Adrenal gland (tissue), 12 donors: ENCODE data around the gene MRPS5. TPM values are rescaled to one million over a fixed set of nuclear protein-coding genes. Genes with fewer than 3 reads are reported as not detected.
"Not testable (repeated sequence)": the region's sequence is repeated elsewhere in the genome, so short reads cannot be mapped to it uniquely, and the experiment has no call there.

Source experiments
- DNase-seq, 7 donors: peaks; one replicate each; pipeline ENCODE4 v3.0.0-alpha.2; 2019 to 2020
- H3K27ac ChIP-seq, 5 donors: fragments of 200-600 bp; sonication (generic) in 4 of 5; 1 replicate in 3 of 5; 2 replicates in 2 of 5; pipeline versions ENCODE4 v1.5.1 to v1.8.0; 2016 to 2020; ENCODE audit warnings: mild to moderate bottlenecking in 1 of 5
- H3K27me3 ChIP-seq: fragments of 200-600 bp; 2 replicates; pipeline ENCODE4 v1.8.0; 2021
- H3K36me3 ChIP-seq, 2 donors: fragments of 200-600 bp; replicated peaks in 1 of 2; 1 replicate in 1 of 2; 2 replicates in 1 of 2; pipeline versions ENCODE4 v1.5.1 to v1.8.0; 2018 to 2022
- H3K4me1 ChIP-seq, 2 donors: fragments of 200-600 bp; replicated peaks in 1 of 2; 1 replicate in 1 of 2; 2 replicates in 1 of 2; pipeline versions ENCODE4 v1.5.1 to v1.8.0; 2018 to 2021
- H3K4me3 ChIP-seq, 4 donors: fragments of 200-600 bp; sonication (generic) in 3 of 4; one replicate each; pipeline ENCODE4 v1.5.1; 2016 to 2018
- H3K9me3 ChIP-seq, 3 donors: fragments of 200-600 bp; sonication (generic) in 1 of 3; replicated peaks in 1 of 3; 1 replicate in 2 of 3; 2 replicates in 1 of 3; pipeline versions ENCODE4 v1.5.1 to v1.8.0; 2016 to 2021
- POLR2A ChIP-seq, 2 donors: fragments of 450-650 bp; IDR thresholded peaks; one replicate each; pipeline ENCODE4 v1.6.1; 2017; ENCODE audit warnings: antibody characterized with exemption in 2 of 2, mild to moderate bottlenecking in 2 of 2, moderate library complexity in 1 of 2
- WGBS, 4 donors: extraction: QIAGEN DNeasy Blood & Tissue Kit in 2 of 4; methylation state at CpG; one replicate each; pipeline versions ENCODE4 v1.1.5 to v1.1.7; 2013 to 2017; 5-methylcytosine and 5-hydroxymethylcytosine counted together
- intact Hi-C, 2 donors: fragments of 100-400 bp; cut with DNase I; formaldehyde crosslinking; loops; one replicate each; pipeline versions ENCODE4 v1.14.1 to v1.15.0; 2022 to 2023
- polyA plus RNA-seq, 3 donors: library from polyadenylated mRNA; stranded (reverse); fragments of 200-250 nt in 2 of 3; fragments of 350-450 nt in 1 of 3; fragmentation: Illumina TruSeq in 1 of 3; extraction: RNeasy Lipid Tissue Mini Kit (QIAGEN cat#74804) in 1 of 3; gene quantifications; one replicate each; pipeline ENCODE4 v1.2.3, GENCODE V29; 2013 to 2014
- total RNA-seq, 9 donors: library from RNA; depleted of rRNA in 4 of 9; stranded (reverse); fragments of >200 nt in 4 of 9; fragments of 120-200 nt in 1 of 9; fragmentation: NEBNext Ultra II Directional in 1 of 9; extraction: Animal tissue kit (Norgen Biotek cat#: 25700) in 1 of 9; gene quantifications; one replicate each; pipeline versions ENCODE4 v1.1.0 to v1.2.4, GENCODE V29; 2013 to 2023
- TF ChIP-seq, protein P1 (sequence below), 6 experiments: fragments of 450-650 bp in 4 of 6; fragments of 200-600 bp in 2 of 6; sonication (generic) in 1 of 6; IDR thresholded peaks; 1 replicate in 5 of 6; 2 replicates in 1 of 6; pipeline versions ENCODE4 v1.5.1 to v1.8.0; 2016 to 2021; ENCODE audit warnings: antibody characterized with exemption in 6 of 6, mild to moderate bottlenecking in 2 of 6, moderate library complexity in 1 of 6
- donor health status: healthy with polysubstance abuse.
- donor health status: Bipolar disorder and iron deficiency.
- donor health status: DM: yes; HTN: yes; CAD: no.
- donor health status: DM: no; HTN: no; CAD: no.
- donor health status: DM: no; HTN: no; CAD: no.
- donor health status: DM: yes; HTN: yes; CAD: no.

The MRPS5 gene
- total and polyA plus RNA-seq, 12 donors, result 41.0 to 99.0 (median 60.3) TPM

DNA sequence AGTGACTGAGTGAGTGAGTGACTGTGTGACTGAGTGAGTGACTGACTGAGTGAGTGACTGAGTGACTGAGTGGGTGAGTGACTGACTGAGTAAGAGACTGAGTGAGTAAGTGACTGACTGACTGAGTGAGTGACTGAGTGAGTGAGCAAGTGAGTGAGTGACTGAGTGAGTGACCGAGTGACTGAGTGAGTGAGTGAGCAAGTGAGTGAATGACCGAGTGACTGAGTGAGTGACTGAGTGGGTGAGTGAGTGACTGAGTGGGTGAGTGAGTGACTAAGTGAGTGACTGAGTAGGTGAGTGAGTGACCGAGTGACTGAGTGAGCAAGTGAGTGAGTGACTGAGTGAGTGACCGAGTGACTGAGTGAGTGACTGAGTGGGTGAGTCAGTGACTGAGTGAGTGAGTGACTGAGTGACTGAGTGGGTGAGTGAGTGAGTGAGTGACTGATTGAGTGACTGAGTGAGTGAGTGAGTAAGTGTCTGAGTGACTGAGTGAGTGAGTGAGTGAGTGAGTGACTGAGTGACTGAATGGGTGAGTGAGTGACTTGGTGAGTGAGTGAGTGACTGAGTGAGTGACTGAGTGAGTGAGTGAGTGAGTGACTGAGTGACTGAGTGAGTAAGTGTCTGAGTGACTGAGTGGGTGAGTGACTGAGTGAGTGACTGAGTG is 82.8 kb downstream of the MRPS5 start:
- Histone ChIP-seq H3K4me1 (peaks cover 0 to 3% of the 10 kb centered on the region in 2 donors), H3K27ac (no peak overlapping the region), H3K9me3 (no peaks in the 10 kb centered on the region), H3K36me3 (no peaks in the 10 kb centered on the region), H3K4me3 (no peak overlapping the region), H3K27me3 (no peaks in the 10 kb centered on the region)
- 81 to 94% (median 89%) methylated on average over 4 of the region's 4 CpGs for WGBS, 4 donors
- no peak for DNase-seq
- intact Hi-C loops, result no loop called here
- TF ChIP-seq, protein P1, sequence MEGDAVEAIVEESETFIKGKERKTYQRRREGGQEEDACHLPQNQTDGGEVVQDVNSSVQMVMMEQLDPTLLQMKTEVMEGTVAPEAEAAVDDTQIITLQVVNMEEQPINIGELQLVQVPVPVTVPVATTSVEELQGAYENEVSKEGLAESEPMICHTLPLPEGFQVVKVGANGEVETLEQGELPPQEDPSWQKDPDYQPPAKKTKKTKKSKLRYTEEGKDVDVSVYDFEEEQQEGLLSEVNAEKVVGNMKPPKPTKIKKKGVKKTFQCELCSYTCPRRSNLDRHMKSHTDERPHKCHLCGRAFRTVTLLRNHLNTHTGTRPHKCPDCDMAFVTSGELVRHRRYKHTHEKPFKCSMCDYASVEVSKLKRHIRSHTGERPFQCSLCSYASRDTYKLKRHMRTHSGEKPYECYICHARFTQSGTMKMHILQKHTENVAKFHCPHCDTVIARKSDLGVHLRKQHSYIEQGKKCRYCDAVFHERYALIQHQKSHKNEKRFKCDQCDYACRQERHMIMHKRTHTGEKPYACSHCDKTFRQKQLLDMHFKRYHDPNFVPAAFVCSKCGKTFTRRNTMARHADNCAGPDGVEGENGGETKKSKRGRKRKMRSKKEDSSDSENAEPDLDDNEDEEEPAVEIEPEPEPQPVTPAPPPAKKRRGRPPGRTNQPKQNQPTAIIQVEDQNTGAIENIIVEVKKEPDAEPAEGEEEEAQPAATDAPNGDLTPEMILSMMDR (IDR thresholded peaks at IDR 0.05), result no peak
- TF ChIP-seq POLR2A (IDR thresholded peaks at IDR 0.05), result no peak

DNA sequence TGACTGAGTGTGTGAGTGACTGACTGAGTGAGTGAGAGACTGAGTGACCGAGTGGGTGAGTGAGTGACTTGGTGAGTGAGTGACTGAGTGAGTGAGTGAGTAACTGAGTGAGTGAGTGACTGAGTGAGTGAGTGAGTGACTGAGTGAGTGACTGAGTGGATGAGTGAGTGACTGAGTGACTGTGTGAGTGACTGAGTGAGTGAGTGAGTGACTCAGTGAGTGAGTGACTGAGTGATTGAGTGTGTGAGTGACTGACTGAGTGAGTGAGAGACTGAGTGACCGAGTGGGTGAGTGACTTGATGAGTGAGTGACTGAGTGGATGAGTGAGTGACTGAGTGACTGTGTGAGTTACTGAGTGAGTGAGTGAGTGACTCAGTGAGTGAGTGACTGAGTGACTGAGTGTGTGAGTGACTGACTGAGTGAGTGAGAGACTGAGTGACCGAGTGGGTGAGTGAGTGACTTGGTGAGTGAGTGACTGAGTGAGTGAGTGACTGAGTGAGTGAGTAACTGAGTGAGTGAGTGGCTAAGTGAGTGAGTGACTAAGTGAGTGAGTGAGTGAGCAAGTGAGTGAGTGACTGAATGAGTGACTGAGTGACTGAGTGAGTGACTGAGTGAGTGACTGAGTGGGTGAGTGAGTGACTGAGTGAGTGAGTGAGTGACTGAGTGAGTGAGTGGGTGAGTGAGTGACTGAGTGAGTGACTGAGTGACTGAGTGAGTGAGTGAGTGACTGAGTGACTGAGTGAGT is 83.6 kb downstream of the MRPS5 start:
- H3K27ac ChIP-seq, result not testable (repeated sequence)

DNA sequence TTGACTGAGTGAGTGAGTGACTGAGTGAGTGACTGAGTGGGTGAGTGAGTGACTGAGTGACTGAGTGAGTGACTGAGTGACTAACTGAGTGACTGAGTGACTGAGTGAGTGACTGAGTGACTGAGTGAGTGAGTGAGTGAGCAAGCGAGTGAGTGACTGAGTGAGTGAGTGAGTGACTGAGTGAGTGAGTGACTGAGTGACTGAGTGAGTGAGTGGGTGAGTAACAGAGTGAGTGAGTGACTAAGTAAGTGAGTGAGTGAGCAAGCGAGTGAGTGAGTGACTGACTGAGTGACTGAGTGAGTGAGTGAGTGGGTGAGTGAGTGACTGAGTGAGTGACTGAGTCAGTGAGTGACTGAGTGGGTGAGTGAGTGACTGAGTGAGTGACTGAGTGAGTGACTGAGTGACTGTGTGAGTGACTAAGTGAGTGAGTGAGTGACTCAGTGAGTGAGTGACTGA is 84.2 kb downstream of the MRPS5 start:
- H3K27me3 ChIP-seq, result no peaks in the 10 kb centered on the region
- no peak for DNase-seq
- no peak for TF ChIP-seq POLR2A (IDR thresholded peaks at IDR 0.05)
- TF ChIP-seq, protein P1 (IDR thresholded peaks at IDR 0.05), result no peak
- WGBS, 4 donors, result 78 to 90% (median 85%) methylated on average over 2 of the region's 2 CpGs
- no peaks in the 10 kb centered on the region for H3K4me1 ChIP-seq
- intact Hi-C loops, result no loop called here
- no peak overlapping the region for H3K4me3 ChIP-seq
- no peak overlapping the region for H3K27ac ChIP-seq
- H3K36me3 ChIP-seq, result no peaks in the 10 kb centered on the region
- H3K9me3 ChIP-seq, result no peaks in the 10 kb centered on the region

More for the DNA sequence above, 83.6 kb downstream of the MRPS5 start:
- H3K27me3 ChIP-seq, DNase-seq, intact Hi-C loops, H3K4me3 ChIP-seq, H3K4me1 ChIP-seq, H3K36me3 ChIP-seq, H3K9me3 ChIP-seq: not testable (repeated sequence)
- WGBS, 4 donors, result 81 to 91% (median 88%) methylated on average over 3 of the region's 3 CpGs

DNA sequence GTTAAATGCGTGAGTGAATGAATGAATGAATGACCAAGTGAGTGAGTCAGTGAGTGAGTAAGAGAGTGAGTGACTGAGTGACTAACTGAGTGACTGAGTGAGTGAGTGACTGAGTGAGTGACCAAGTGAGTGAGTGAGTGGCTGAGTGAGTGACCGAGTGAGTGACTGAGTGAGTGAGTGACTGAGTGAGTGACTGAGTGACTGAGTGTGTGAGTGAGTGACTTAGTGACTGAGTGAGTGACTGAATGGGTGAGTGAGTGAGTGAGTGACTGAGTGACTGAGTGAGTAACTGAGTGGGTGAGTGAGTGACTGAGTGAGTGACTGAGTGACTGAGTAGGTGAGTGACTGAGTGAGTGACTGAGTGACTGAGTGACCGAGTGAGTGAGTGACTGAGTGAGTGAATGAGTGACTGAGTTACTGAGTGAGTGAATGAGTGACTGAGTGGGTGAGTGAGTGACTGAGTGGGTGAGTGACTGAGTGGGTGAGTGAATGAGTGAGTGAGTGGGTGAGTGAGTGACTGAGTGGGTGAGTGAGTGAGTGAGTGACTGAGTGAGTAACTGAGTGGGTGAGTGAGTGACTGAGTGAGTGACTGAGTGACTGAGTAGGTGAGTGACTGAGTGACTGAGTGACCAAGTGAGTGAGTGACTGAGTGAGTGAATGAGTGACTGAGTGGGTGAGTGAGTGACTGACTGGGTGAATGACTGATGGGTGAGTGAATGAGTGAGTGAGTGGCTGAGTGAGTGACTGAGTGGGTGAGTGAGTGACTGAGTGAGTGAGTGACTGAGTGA is 84.8 kb downstream of the MRPS5 start:
- 79 to 93% (median 85%) methylated on average over 3 of the region's 3 CpGs for WGBS, 4 donors

More for the DNA sequence above, 84.8 kb downstream of the MRPS5 start:
- no peaks in the 10 kb centered on the region for H3K27me3 ChIP-seq
- intact Hi-C loops, result no loop called here
- TF ChIP-seq, protein P1 (IDR thresholded peaks at IDR 0.05), result no peak
- TF ChIP-seq POLR2A (IDR thresholded peaks at IDR 0.05), result no peak
- no peaks in the 10 kb centered on the region for H3K36me3 ChIP-seq
- DNase-seq, result no peak
- no peak overlapping the region for H3K27ac ChIP-seq
- H3K4me1 ChIP-seq, result no peaks in the 10 kb centered on the region
- H3K4me3 ChIP-seq, result no peak overlapping the region
- no peaks in the 10 kb centered on the region for H3K9me3 ChIP-seq

Other genes starting within 250 kb of the MRPS5 start
- under 1 TPM in 5 of 9 donors, not detected in 4; 0.32 to 0.69 (median 0.41) TPM for gene MAL, start 96.1 kb downstream of the MRPS5 start, total RNA-seq
- 1 to 10 TPM; 1.1 to 4.5 (median 1.2) TPM for gene MAL, start 96.1 kb downstream of the MRPS5 start, polyA plus RNA-seq
- gene ZNF514, start 38.0 kb upstream of the MRPS5 start, total RNA-seq, result 10 to 100 TPM in 6 of 9 donors, 1 to 10 TPM in 3; 4.6 to 22.6 (median 16.8) TPM
- gene ZNF514, start 38.0 kb upstream of the MRPS5 start, polyA plus RNA-seq, result 10 to 100 TPM in 2 of 3 donors, 1 to 10 TPM in 1; 8.3 to 26.1 (median 11.7) TPM
- 1 to 10 TPM; 1.8 to 9.3 (median 6.7) TPM for gene ZNF2, start 44.0 kb upstream of the MRPS5 start, total RNA-seq
- 1 to 10 TPM; 2.1 to 5.8 (median 2.8) TPM for gene ZNF2, start 44.0 kb upstream of the MRPS5 start, polyA plus RNA-seq
- 1 to 10 TPM; 1.4 to 4.3 (median 2.2) TPM for gene ZNF892, start 85.7 kb upstream of the MRPS5 start, total RNA-seq
- under 1 TPM in 2 of 3 donors, not detected in 1; 0.32 to 0.73 TPM for gene ZNF892, start 85.7 kb upstream of the MRPS5 start, polyA plus RNA-seq
- gene PROM2, start 152.6 kb upstream of the MRPS5 start, total RNA-seq, result 1 to 10 TPM in 2 of 9 donors, under 1 TPM in 5, not detected in 2; 0.21 to 4.5 (median 0.72) TPM
- gene PROM2, start 152.6 kb upstream of the MRPS5 start, polyA plus RNA-seq, result 1 to 10 TPM in 2 of 3 donors, under 1 TPM in 1; 0.07 to 1.7 (median 1.0) TPM
- 1 to 10 TPM in 7 of 9 donors, under 1 TPM in 2; 0.54 to 6.3 (median 1.6) TPM for gene KCNIP3, start 175.5 kb upstream of the MRPS5 start, total RNA-seq
- gene KCNIP3, start 175.5 kb upstream of the MRPS5 start, polyA plus RNA-seq, result 1 to 10 TPM in 2 of 3 donors, under 1 TPM in 1; 0.79 to 3.9 (median 3.2) TPM